CD4-positive, alpha-beta T cell treated with Interferon alpha-2 for 1 hour (primary cell): ENCODE results near the gene LRMDA.

ENCODE experiments used
- DNase-seq, 2 donors: peaks; one replicate each; pipeline ENCODE4 v3.0.0-alpha.2; 2020 to 2022

LRMDA gene

DNA sequence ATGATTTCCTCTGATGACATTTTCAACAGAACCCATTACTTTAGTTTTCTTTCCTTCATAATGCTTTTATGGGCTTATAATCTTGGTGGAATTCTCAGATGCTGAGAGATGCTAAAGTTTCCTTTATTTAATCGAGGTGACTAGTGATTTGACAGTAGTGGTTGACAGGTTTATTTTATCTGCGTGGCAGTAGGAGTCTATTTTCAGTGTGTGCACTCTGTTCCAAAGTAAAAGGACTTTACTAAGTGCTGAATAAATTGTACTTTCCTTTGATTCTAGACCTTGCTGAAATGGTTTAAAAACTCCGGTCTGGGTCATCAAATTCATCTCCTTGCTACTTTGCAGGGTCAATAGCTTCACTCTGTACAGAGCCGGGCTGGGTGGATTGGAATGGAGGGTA is 900.3 kb downstream of the LRMDA start:
- no peak for DNase-seq

DNA sequence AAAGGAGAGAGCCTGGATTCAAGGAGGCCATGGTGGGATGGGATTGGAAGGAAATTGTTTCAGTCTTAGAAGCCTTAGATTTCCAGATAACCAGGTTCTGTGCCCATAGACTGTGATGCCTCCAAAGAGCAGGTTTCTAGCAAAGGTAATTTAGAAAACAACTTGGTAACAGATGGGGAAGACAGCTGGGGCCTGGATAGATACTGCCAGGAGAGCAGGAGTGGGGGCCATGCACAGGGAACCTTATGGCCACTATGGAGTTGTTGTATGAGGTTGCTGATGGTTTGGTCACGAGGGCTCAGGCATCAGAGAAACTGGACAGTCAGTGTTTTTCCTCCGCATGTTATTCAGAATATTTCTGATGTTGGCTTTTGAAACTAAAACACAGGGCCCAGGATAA is 901.9 kb downstream of the LRMDA start:
- no peak for DNase-seq

DNA sequence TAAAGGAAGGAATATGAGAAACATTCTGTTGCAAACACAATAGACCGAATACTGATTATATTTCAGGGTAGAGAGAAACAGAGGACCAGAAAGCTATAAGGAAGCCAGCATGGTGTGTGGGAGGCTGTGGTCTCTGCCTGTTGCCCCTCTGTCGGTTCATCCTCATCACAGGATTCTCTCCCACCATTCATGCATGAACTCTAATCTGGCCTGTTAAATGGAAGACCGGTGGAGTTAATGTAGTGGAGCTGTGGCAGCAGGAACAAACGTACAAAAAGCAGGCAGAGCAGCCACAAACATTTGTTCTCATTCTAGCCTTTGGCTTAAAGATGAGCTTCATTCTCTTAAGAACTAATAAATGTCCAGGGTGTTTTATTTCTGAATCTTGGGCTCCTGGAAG is 902.4 kb downstream of the LRMDA start:
- DNase-seq, result no peak

DNA sequence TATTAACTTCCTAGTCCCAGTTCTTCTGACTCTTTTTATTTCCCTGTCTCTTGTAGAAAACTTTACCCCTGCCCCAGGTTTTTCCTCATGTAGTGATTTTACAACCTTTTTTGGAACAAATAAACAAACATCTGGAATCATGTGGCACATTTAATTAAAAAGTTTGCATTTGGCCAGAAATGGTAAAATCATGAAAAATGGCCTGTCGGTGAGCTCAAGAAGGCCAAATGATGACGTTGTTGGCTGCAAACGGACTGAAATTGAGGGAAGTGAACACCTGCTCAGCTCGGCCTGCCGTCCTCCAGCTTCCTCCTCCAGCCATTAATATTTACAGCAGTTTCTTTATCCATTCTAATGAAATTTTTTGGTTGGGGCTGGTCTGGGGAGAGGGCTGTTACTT is 902.8 kb downstream of the LRMDA start:
- no peak for DNase-seq

DNA sequence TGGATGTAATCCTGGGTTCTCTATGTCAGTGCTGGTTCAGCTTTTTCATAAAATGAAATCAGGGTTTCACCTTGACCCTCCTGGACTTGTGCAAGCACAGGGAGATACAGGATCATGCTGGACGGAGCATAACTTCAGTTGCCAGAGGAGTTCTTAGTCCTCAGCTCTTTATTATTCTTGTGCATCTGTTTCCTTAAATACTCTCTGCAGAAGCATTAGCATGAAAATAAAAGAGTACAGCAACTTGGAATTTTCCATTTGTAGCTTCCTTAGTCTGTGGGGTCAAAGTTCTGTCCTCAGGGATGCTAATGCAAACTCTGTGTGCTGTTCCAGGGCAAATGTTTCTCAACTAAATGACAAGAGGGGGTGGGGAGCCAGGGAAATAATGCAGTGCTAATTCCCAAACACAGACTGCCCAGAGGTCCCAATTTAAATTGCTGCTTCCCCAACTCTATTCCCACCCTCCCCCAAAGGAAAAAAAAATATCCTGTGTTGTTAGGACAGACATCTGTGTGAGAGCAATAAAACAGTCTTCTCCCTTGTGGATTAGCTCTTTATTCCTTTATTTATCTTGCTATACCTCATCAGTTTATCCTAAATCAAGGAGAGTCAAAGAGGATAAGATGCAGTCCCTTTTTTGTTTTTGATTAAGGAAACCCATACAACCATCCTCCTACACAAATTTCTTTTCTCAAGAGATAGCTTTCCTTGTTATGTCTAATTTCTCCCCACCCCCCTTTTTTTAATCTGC is 905.0 kb downstream of the LRMDA start:
- no peak for DNase-seq

DNA sequence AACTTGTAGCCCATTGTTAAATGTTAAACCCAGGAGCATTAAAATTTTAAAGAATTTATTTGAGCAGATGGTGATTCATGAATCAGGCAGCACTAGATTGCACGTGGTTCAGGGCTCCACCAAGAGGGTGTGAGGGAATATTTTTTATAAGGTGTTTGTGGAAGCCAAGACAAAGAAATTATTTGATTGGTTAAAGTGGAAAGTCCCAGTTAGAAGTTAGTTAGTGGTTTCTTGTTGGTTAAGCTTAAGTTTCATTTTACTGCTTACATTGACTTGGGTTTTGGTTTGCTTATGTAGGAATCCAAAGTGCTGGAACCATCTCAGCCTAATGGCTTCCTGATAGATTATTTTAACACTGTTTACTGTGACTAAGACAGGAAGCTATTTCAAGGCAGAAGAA is 906.2 kb downstream of the LRMDA start:
- DNase-seq, result no peak

DNA sequence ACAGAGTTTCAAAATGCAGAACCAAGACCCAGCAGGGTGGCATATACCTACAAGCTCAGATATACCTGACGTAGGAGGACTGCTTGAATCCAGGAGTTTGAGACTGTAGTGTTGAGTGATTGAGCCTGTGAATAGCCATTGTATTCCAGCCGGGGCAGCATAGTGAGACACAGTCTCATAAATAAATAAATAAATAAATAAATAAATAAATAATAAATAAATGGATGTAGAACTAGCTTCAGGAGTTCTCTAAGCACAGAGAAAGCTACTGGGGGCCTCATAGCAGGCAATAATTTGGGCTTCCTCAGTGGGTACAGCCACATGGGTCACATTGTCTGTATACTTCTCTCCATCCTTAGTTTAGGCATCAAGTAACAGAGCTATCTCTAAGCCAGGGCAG is 906.8 kb downstream of the LRMDA start:
- DNase-seq, result no peak

DNA sequence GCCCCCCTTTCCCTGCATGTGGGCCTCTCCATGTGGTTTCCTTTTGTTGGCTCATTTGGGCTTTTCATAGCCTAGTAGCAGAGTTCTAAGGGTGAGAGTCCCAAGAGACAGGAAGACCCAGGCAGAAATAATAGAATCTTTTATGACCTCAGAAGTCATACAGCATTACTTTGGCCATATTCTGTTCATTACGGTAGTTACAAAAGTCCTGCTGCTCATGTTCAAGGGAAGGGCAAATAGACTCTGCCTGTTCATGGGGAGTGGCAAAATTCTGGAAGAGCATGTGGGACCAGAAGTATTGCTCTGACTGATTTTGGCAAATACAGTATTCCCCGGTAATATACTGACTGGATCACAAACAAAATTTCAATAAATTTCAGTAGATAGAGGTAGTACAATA is 910.3 kb downstream of the LRMDA start:
- no peak for DNase-seq

DNA sequence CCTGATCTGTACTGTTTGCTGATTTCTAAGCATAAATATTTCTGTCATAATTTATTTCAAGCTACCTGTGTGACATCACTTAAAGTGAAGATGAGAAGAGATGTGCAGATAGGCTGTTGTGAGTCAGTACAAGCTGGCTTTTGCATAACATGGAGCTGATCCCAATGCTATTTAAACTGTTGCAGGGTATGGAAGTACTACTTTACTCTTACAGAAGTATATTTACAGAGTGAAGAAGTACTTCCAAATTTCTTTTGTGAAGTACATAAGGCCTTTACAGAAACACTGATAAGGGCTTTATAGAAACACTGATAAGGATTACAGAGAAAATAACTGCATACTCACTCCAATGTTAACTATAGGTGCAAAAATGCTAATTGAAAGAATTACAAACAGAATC is 911.6 kb downstream of the LRMDA start:
- DNase-seq, result no peak

DNA sequence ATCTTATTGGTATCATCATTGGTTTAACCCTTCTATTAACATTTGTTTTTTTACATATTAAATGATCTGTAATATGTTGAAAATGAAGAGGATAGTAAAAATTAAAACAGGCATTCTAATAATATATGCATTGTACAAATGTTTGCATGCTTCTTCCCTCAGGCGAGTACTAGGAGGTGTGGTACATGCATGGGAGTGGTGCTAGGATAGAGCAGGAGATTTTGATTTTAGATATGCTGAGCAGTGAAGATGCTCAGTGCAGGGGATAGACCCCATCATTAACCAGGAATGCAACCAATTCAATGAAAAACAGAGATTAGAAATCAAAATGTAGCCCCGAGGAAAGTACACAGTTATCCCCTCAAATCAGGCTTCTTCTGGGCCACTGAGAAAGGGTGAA is 916.4 kb downstream of the LRMDA start:
- no peak for DNase-seq

DNA sequence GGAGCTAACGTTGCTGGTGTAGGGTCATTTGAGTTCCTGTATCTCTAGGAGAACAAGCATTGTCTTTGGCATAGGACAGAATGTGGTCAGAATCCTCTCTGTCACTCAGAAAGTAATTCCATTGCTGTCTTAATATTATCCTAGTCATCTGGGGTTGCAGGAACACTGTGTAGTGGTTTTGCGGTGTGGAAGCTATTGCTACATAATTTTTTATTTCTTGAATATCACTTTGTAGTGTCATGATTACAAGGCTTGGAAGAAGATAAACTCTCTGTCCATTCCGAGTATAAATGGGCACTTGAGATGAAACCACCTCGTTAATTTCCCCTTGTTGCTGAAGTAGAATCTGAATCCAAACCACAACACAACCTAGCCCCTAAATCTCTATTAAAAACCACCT is 919.2 kb downstream of the LRMDA start:
- no peak for DNase-seq

DNA sequence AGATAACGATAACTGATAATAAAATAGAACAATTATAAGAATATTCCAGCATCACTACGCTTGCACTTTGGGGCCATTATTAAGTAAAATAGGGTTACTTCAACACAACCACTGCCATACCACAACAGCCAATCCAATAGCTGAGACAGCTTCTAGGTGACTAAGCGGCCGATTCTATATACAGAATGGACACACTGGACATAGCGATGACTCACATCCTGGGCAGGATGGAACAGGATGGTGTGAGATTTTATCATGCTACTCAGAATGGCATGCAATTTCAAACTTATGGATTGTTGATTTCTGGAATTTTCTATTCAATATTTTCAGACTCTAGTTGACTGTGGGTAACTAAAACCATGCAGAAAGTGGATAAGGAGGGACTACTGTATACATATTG is 920.9 kb downstream of the LRMDA start:
- DNase-seq, result no peak

DNA sequence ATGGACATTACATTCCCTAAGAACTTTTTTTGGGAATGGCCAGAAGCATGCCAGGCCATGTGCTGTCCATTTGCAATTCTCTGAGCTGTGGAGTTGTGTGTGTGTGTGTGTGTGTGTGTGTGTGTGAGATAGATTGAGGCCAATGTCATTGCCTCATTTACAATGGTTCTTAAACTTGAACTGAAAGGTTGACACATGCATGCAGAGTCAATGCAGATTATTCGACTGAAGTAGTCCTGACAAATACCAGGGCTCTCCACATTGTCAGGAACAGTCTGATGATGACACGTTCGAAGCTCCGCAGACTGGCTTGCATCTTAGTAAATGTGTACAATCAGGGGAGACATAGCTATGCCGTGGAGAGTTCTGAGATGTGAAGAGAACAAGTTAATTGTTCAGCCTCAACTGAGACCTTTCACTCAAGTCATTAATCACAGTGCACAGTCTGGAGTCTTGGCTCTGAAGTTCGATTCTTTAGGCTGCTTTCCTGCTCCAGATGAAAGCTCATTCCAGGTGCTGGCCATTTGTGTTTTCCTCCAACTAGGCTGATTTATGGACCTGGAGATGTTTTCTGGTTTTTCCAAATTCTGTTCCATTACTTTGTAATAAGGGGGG is 921.9 kb downstream of the LRMDA start:
- DNase-seq, result no peak

DNA sequence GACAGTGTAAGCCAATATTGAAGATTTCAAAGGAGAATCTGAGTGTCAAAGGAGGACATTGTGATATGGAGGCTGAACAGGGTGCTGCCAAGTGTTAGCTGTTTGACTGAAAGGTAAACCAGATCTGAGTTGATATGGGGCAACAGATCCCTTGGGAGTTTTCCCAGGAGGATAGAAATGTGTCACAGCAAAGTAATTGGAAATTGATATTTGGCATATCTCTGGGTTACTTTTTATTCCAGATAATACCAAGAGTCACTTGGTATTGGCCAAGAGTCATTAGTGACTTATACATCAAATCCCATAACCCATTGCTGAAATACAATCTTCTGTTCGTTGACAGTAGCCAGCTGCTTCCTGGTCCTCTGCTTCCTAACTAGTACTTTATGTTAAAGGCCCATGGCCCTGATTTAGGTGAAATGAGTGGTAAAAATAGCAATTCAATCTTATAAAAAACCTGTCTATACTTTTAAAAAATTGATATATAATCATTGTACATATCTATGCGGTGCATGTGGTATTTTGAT is 922.9 kb downstream of the LRMDA start:
- DNase-seq, result no peak

DNA sequence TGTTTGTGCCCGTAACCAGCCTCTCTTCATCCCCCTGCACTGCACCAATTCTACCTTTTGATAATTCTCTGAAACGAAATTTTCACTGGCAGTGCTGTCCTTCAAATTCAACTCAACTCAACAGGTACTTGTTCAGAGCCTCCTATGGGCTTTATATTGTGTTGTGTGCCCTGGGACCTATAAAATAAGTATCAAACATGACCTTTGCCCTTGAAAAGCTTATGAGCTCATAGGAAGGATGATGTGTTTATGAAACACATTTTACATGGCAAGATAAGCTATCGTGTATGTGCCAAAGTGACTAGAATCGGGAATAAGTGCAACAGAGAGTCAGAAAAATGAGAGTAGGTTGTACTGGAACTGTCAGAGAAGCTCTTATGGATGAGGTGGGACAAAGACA is 923.5 kb downstream of the LRMDA start:
- no peak for DNase-seq

DNA sequence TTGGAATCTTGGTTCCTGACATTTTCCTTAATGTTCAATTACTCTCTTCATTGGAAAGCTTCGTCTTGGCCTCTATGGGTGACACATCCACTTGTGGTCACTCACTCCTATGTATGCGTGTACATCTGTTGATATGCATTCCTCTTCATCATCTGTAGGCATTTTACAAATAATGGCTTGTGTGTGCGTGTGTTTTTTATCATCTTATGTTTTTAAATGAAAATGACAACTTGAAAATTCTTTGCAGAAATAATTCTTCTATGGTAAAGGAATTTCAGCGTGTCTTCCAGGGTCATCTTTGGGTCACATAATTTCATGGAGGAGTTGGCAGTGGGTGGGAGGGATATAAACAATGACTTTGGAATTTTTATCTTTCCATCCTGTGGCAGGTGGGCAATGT is 925.1 kb downstream of the LRMDA start:
- no peak for DNase-seq

DNA sequence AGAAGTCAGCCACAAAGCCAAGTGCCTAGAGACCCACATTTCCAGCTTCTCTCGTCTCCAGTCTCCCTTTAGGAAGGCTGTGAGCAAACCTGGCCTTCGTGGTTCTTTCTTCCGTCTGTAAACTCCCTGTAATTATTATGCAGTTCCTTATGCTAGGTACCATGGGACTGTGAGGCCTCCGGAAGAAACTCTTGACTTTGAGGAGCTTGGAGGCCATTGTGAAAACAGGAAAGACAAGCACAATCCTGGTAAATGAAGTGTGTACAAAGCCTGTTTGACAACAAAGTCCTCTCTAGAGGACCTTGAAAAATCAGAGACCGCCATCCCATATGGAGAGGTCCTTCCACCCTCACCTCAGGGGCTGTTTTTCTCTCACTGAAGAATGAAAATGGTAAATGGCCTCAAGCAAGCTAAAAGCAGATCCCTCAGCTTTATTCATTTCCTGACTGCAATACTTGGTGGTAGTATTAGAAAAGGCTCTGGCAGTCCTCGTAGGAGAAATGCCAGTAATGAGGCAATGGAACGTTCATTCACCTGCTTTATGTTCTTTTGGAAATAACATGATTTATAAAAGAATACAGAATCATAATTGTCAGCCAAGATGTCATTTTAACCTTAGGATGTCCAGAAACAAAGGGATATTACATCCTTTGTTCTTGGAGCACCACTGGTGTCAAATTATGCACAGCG is 926.4 kb downstream of the LRMDA start:
- no peak for DNase-seq

DNA sequence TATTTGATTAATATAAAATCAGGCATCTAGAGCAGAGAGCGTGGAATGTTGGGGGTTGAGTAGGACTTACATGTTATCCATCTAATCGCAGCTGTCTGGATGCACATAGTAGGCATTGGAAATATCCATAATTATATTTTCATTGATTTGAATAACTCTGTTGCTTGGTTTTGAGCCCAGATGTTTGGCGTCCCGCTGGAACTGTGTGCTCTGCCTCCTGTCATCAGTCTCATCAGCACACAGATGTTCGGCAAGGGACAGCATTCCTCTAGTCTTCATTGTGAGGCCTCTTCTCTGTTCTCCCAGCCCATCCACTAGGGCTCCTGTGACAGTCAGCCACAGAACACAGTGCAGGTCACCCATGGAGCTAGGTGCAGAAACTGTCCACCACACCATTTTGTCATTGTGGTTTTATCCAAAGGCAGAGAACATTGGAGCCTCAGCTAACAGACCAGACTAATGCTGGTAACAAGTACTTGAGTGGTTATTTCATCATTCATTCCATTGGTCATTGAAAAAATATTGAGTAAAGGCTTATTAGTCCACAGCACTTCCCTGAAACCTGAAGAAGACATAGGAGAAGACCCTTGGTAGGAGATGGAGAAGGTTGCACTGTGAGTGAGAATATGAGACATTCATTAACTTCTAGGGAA is 927.4 kb downstream of the LRMDA start:
- no peak for DNase-seq

DNA sequence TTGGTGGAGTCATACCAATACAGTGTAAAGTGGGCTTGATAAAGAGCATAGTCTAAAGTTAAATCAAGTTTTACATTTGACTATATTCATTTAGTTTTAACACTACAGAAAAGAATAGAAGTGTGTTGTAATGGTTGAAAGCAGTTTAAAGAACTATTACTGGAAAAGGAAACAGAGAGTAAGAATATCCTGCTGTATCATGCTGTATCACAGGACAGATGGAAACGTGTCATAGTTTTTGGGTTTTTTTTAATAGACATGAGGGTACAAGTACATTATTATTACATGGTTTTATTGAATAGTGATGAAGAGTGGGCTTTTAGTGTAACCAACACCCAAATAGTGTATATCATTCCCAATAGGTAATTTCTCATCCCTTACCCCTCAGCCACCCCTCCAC is 944.3 kb downstream of the LRMDA start:
- DNase-seq, result no peak

DNA sequence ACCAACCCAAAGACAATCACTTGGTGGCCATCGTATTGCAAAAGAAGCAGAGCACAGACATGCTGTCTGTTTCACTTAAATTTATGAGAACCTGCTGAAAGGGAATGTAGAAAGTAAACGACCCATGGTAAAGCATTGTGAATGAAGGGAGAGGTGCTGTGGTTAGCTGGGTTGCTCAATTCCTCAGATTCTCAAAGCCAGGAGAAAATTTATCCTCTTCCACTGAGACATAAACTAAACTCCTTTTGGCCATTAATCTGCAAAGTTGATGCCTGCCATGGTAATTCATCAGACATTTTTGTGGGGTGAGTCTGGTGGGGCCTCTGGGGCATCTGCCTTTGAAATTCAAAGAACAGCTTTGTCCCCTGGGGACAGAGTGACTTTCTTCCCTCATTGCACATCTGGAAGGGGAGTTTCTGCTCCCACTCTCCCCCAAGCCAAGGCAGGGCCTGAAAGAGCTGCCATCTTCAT is 951.0 kb downstream of the LRMDA start:
- DNase-seq, result no peak

DNA sequence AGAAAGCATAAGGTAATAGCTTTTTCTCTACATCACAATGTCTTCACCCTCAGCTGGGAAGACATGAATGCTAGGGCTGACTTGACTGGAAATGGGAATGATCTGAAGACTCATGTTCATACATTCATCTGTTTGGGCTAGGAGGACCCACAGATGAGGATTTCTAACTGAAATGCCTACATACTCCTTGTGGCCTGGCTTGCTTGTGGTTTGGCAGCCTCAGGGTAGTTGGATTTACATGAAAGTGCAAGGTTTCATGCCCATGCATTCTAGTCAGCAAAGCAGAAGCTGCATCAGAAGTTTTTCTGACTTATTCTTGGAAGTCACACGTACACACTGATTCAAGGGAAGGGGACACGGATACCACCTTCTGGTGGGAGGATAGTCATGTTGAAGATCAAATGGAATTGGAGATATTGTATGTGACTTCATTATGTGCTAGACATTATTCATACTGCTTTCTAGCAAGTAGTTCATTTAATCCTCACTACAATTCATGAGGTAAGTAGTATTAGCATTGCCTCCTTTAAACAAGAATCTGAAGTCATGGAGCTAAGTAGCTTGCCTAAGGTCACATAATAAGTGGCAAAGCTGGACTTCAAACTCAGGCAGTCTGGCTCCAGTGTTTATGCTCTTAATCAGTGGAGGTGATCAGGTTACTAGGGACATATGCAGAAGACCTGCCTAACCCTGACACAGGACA is 957.0 kb downstream of the LRMDA start:
- DNase-seq, result no peak

DNA sequence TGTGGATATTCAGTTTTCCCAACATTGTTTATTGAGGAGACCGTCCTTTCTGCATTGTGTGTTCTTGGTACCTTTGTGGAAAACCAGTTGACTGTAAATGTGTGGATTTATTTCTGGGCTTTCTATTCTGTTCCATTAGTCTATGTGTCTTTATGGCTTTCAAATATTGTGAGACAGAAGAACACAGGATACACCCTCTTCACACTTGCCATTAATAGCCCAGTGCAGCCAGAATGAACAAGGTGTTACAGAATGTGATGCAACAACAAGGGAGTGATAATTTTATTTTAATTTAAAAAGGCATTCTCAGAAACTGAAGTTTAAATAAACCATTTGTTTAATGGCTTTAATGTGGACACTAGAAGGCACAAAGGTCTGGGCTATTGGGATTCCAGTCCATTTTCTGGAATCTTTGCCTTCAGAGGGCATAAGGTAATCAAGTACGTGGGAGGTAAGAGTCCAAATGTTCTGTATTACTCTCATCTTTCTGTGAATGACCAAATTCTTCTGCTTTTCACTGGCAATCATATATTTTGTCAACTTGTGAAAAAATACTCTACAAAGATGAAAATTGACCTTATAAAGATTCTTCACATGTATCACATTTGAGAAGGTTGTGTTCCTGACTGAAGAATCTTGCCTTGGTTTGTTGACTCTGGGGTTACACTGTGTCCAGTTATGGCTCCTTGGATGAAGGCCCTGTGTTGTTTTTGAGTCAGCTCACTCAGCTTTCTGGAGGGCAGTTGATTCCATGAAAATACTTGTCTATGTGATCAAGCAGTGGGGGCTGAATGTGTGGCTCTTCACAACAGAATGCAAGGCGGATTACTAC is 962.7 kb downstream of the LRMDA start:
- DNase-seq, result no peak
